ENCODE measurements around the gene ANAPC16. TPM values are rescaled to one million over a fixed set of nuclear protein-coding genes. Genes with fewer than 3 reads are reported as not detected.
A peak's percentile ranks its signal among the peaks of the same experiment; 100 is the strongest.

Gene ANAPC16
- total RNA-seq, 1 donor from 2014 or later = 76.6 TPM

- H3K4me1 ChIP-seq = peaks cover 25% of the 10 kb centered on the region
- no peaks in the 10 kb centered on the region for H3K9me3 ChIP-seq
- intact Hi-C loops (cut with DNase I) = loop anchor here (5.0 to 10.0 kb wide), 2 partner anchors 46 to 62 kb away; no protein-coding TSS in a partner anchor
- H3K4me3 ChIP-seq = no peak overlapping the region
- peaks cover 0 to 16% of the 10 kb centered on the region in 2 donors for H3K36me3 ChIP-seq
- H3K27ac ChIP-seq = peak overlapping the region; percentile 29
- H3K27me3 ChIP-seq = no peaks in the 10 kb centered on the region
- TF ChIP-seq CTCF (IDR thresholded peaks at IDR 0.05) = no peak
- TF ChIP-seq POLR2A (IDR thresholded peaks at IDR 0.05) = no peak
- no peak for TF ChIP-seq POLR2AphosphoS5 (IDR thresholded peaks at IDR 0.05; ENCODE audit: insufficient read depth in 1 of 2, low read depth in 1 of 2)
- DNase-seq (ENCODE audit: extremely low spot score in 2 of 2) = no peak
These were observed 54.9 kb downstream of the ANAPC16 start for GRCh38 chr10:72270607-72271281.

GRCh38 chr10:72272689-72273409 is 57.0 kb downstream of the ANAPC16 start:
- no peaks in the 10 kb centered on the region for H3K9me3 ChIP-seq
- intact Hi-C loops (cut with DNase I) = loop anchor here (5.0 to 10.0 kb wide), 2 partner anchors 48 to 59 kb away; no protein-coding TSS in a partner anchor

DNA sequence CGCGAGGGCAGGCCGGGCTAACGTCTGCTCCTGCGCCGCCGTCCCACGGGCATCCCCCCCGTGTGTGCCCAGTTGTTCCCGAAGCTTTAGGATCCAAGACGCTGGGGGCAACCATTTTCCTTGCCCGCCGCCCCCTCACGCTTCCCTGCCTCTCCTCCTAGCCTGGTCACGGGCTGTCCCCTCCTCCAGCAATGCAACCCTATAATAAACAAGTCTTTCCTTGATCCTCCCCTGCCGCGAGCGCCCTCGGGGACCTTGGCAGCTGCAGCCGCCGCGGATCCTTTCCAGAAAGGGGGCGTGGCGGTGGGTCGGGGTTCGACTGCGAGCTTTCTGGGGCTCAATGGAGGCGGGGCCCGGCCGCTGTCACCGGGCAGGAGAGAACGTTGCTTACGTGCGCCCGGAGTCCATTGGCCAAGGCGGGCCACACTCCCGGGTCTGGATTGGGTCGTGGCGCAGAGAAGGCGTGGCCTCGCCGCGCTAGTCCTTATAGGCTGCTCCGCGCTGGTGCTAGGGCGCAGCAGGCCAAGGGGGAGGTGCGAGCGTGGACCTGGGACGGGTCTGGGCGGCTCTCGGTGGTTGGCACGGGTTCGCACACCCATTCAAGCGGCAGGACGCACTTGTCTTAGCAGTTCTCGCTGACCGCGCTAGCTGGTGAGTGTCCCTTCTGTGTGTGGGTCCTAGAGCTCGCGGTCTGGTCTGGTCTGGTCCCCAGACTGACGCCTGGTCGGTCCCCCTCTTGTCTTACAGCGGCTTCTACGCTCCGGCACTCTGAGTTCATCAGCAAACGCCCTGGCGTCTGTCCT is 57.8 kb downstream of the ANAPC16 start, which contains the start of gene DDIT4:
DDIT4 (plus strand) TSS at position 515 of the 803 bp plus-strand sequence. CDS start 293 bp downstream, outside the sequence.
- Histone ChIP-seq H3K4me3 (peak within 1 kb of the TSS; percentile 90 to 99), H3K27ac (peak within 1 kb of the TSS; percentile 99), H3K9me3 (no peaks in the 10 kb centered on the region), H3K36me3 (peaks cover 0 to 25% of the 10 kb centered on the region in 2 donors), H3K27me3 (no peaks in the 10 kb centered on the region), H3K4me1 (peaks cover 34% of the 10 kb centered on the region)
- no peak for TF ChIP-seq CTCF (IDR thresholded peaks at IDR 0.05)
- peak; percentile 94 to 99 for TF ChIP-seq POLR2AphosphoS5 (IDR thresholded peaks at IDR 0.05; ENCODE audit: insufficient read depth in 1 of 2, low read depth in 1 of 2)
- peak; percentile 99 to 100 for TF ChIP-seq POLR2A (IDR thresholded peaks at IDR 0.05)
- intact Hi-C loops (cut with DNase I) = loop anchor here (5.0 to 10.0 kb wide), 2 partner anchors 49 to 59 kb away; no protein-coding TSS in a partner anchor
- peak in 1 of 2 donors; percentile 100 for DNase-seq (ENCODE audit: extremely low spot score in 2 of 2)

More at GRCh38 chr10:72272689-72273409, 57.0 kb downstream of the ANAPC16 start:
- peak overlapping the region; percentile 99 for H3K27ac ChIP-seq
- TF ChIP-seq POLR2A (IDR thresholded peaks at IDR 0.05) = peak in 1 of 2 donors; percentile 59
- no peak for TF ChIP-seq CTCF (IDR thresholded peaks at IDR 0.05)
- peak; percentile 33 to 70 for TF ChIP-seq POLR2AphosphoS5 (IDR thresholded peaks at IDR 0.05; ENCODE audit: insufficient read depth in 1 of 2, low read depth in 1 of 2)
- peak overlapping the region; percentile 90 to 99 for H3K4me3 ChIP-seq
- DNase-seq (ENCODE audit: extremely low spot score in 2 of 2) = peak in 1 of 2 donors; percentile 98
- no peaks in the 10 kb centered on the region for H3K27me3 ChIP-seq
- H3K4me1 ChIP-seq = peaks cover 34% of the 10 kb centered on the region
- H3K36me3 ChIP-seq = peaks cover 0 to 25% of the 10 kb centered on the region in 2 donors

DNA sequence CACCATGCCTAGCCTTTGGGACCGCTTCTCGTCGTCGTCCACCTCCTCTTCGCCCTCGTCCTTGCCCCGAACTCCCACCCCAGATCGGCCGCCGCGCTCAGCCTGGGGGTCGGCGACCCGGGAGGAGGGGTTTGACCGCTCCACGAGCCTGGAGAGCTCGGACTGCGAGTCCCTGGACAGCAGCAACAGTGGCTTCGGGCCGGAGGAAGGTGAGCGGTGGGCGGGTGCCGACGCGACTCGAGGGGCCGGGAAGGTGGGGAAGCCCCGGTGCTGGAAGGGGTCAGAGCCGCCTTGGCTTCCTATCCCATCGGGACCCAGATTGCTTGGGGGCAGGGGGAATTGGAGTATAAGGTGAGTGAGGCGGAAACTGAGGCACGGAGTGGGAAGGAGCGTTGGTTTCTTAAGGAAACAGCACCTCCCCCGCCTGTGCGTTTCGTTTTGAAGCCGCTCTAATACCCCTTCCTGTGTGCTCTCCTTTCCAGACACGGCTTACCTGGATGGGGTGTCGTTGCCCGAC is 58.5 kb downstream of the ANAPC16 start:
- peak overlapping the region; percentile 90 to 99 for H3K4me3 ChIP-seq
- H3K9me3 ChIP-seq = no peaks in the 10 kb centered on the region
- no peak for TF ChIP-seq CTCF (IDR thresholded peaks at IDR 0.05)
- no peak for TF ChIP-seq POLR2AphosphoS5 (IDR thresholded peaks at IDR 0.05; ENCODE audit: insufficient read depth in 1 of 2, low read depth in 1 of 2)
- TF ChIP-seq POLR2A (IDR thresholded peaks at IDR 0.05) = no peak
- H3K27me3 ChIP-seq = no peaks in the 10 kb centered on the region
- peaks cover 0 to 25% of the 10 kb centered on the region in 2 donors for H3K36me3 ChIP-seq
- H3K4me1 ChIP-seq = peaks cover 34% of the 10 kb centered on the region
- DNase-seq (ENCODE audit: extremely low spot score in 2 of 2) = no peak
- peak overlapping the region; percentile 99 for H3K27ac ChIP-seq
- intact Hi-C loops (cut with DNase I) = loop anchor here (5.0 to 10.0 kb wide), 2 partner anchors 49 to 58 kb away; no protein-coding TSS in a partner anchor
